Epithelial cell of proximal tubule (primary cell): Measurements from ENCODE around the gene GAS2L1. TPM values are rescaled to one million over a fixed set of nuclear protein-coding genes. Genes with fewer than 3 reads are reported as not detected.

ENCODE experiments used
- DNase-seq: peaks from one replicate; pipeline ENCODE4 v3.0.0-alpha.2; 2011; ENCODE audit warnings: low read depth
- H3K4me3 ChIP-seq: 2 replicates; pipeline ENCODE4 v1.5.1; 2011; ENCODE audit warnings: low read depth, mild to moderate bottlenecking, low read length
- CTCF ChIP-seq: conservative IDR thresholded peaks from 2 replicates; pipeline ENCODE4 v1.5.1; 2012; ENCODE audit warnings: low read depth, mild to moderate bottlenecking, low read length
- total RNA-seq: library from RNA; depleted of rRNA; stranded (reverse); fragments of >200 nt; gene quantifications from 2 replicates; pipeline ENCODE4 v1.2.3, GENCODE V29; 2015

Gene GAS2L1
- total RNA-seq, 1 donor from 2014 or later: 31.4 TPM

GRCh38 chr22:29313576-29314466, 7.4 kb downstream of the GAS2L1 start:
- no peak for TF ChIP-seq CTCF
- no peak for DNase-seq

GRCh38 chr22:29314537-29315285, 8.3 kb downstream of the GAS2L1 start:
- no peak overlapping the region for H3K4me3 ChIP-seq
- no peak for DNase-seq
- no peak for TF ChIP-seq CTCF

More at GRCh38 chr22:29313576-29314466, 7.4 kb downstream of the GAS2L1 start:
- no peak overlapping the region for H3K4me3 ChIP-seq

DNA sequence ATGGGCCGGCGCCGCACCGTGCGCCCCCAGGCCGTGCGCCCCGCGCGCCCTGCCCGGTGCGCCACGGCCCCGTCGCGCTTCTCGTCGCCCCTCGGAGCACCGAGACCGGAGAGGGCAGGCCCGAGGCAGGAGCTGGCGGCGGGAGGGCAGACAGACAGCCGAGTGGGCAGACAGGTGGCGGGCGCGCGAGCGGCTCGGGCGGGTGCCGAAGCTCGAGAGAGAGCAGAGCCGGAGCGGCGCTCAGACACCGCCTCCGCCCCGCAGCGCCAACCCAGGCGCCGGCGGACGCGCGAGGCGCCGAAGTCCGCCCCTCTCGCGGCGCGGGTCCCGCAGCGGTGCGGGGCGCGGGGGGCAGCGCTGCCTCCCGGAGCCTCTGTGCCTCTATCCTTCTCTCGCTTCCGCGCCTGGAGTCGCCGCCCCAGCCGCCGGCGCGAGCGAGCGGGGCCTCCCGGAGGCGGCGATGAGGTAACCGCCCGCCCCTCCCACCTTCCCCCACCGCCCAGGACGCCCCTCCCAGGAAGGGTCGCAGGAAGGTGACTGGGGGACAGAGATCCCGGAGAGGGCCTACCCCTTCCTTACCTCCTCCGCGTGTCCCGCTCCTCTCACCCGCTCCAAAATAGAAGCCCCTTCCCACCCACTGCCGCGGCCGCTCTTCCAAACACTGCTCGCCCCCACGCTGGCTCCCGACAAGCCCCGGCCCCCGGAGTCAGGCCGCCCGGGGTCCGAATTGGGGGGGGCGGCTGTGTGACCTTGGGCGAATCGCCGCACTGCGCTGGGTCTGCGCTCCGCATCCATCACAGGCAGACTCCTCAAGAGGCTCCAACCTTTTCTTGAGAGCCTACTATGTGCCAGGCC, 9.1 kb downstream of the GAS2L1 start, which contains the start of gene RASL10A:
RASL10A (minus strand) TSS at position 412 of the 855 bp plus-strand sequence. CDS start 451 bp downstream, outside the sequence.
- no peak within 1 kb of the TSS for H3K4me3 ChIP-seq
- no peak for DNase-seq
- no peak for TF ChIP-seq CTCF

- H3K4me3 ChIP-seq: no peak overlapping the region
- no peak for DNase-seq
- no peak for TF ChIP-seq CTCF
Measured at GRCh38 chr22:29316141-29316828, 9.8 kb downstream of the GAS2L1 start.

- no peak overlapping the region for H3K4me3 ChIP-seq
- DNase-seq: no peak
- TF ChIP-seq CTCF: no peak
Measured at GRCh38 chr22:29317827-29318454, 11.5 kb downstream of the GAS2L1 start.
